ENCODE data around the gene SLC25A21. TPM values are rescaled to one million over a fixed set of nuclear protein-coding genes. Genes with fewer than 3 reads are reported as not detected.

Gene SLC25A21
- total RNA-seq, 1 experiment from 2014 or later: 7.1 TPM

DNA sequence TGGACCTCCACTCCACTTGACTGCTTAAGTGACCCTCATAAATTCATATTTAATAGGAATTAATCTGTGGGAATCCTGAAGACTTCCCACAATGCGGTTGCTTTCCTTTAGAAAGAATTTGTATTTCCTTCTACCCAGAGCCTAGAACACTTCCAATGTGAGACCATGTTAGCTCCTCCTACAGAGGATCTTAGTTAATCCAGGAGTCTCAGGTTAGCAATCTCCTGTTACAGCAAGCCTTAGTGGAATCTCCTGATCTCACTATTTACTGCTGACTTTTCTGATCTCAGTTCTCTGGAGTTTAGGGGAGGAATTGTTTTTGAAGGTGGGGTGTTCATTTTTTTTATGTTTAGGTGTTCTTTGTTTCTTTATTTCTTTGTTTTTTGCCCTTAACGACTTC is 186.0 kb downstream of the SLC25A21 start:
- H3K9me3 ChIP-seq (ENCODE audit: control insufficient read depth, low read depth, low read length): no peaks in the 10 kb centered on the region
- H3K4ac ChIP-seq (ENCODE audit: low read depth, low read length): no peak overlapping the region
- H2AFZ ChIP-seq (ENCODE audit: low read length): no peak overlapping the region
- H4K91ac ChIP-seq (ENCODE audit: insufficient read length, low read depth, low read length): no peak overlapping the region
- H4K8ac ChIP-seq (replicated peaks; ENCODE audit: insufficient read length, low read depth, low read length): no peak overlapping the region
- no peak overlapping the region for H4K5ac ChIP-seq (ENCODE audit: insufficient read length, low read depth, low read length)
- H3K18ac ChIP-seq (ENCODE audit: insufficient read length, low read depth, low read length): no peak overlapping the region
- H4K20me1 ChIP-seq (ENCODE audit: control insufficient read depth, insufficient read depth, insufficient read length): no peaks in the 10 kb centered on the region
- H3K4me2 ChIP-seq (ENCODE audit: insufficient read depth, insufficient read length, low read length): no peak overlapping the region
- H3K27me3 ChIP-seq (ENCODE audit: insufficient read depth, low read length): no peaks in the 10 kb centered on the region
- H3K23ac ChIP-seq (ENCODE audit: insufficient read length, low read depth, low read length): no peak overlapping the region
- H3K79me1 ChIP-seq (ENCODE audit: insufficient read depth, low read depth, low read length, poor library complexity, severe bottlenecking): no peaks in the 10 kb centered on the region
- no peak overlapping the region for H2BK5ac ChIP-seq (ENCODE audit: insufficient read length, low read length)
- H3K56ac ChIP-seq (ENCODE audit: insufficient read length, low read depth, low read length): no peak overlapping the region
- TF ChIP-seq, protein P1, sequence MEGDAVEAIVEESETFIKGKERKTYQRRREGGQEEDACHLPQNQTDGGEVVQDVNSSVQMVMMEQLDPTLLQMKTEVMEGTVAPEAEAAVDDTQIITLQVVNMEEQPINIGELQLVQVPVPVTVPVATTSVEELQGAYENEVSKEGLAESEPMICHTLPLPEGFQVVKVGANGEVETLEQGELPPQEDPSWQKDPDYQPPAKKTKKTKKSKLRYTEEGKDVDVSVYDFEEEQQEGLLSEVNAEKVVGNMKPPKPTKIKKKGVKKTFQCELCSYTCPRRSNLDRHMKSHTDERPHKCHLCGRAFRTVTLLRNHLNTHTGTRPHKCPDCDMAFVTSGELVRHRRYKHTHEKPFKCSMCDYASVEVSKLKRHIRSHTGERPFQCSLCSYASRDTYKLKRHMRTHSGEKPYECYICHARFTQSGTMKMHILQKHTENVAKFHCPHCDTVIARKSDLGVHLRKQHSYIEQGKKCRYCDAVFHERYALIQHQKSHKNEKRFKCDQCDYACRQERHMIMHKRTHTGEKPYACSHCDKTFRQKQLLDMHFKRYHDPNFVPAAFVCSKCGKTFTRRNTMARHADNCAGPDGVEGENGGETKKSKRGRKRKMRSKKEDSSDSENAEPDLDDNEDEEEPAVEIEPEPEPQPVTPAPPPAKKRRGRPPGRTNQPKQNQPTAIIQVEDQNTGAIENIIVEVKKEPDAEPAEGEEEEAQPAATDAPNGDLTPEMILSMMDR (conservative IDR thresholded peaks at IDR 0.05): no peak
- H3K9ac ChIP-seq (ENCODE audit: extremely low read depth, insufficient read length, low read length): no peak overlapping the region
- H2BK12ac ChIP-seq (ENCODE audit: insufficient read length, low read depth, low read length): no peak overlapping the region
- H2BK120ac ChIP-seq (ENCODE audit: low read depth, low read length, poor library complexity, severe bottlenecking): no peak overlapping the region
- no peaks in the 10 kb centered on the region for H3K27me3 Mint-ChIP-seq (ENCODE audit: low read depth)
- DNase-seq: no peak
- H3K14ac ChIP-seq (ENCODE audit: insufficient read depth, low read length): no peak overlapping the region
- H3K36me3 Mint-ChIP-seq (ENCODE audit: insufficient read depth in 1 of 3, low read depth in 3 of 3): no peaks in the 10 kb centered on the region
- no peak overlapping the region for H3K27ac ChIP-seq (ENCODE audit: insufficient read length, low read depth, low read length)
- H2AK5ac ChIP-seq (ENCODE audit: insufficient read length, low read length): no peak overlapping the region
- H2BK20ac ChIP-seq (ENCODE audit: low read depth, low read length, poor library complexity, severe bottlenecking): no peak overlapping the region
- no peak overlapping the region for H3K27ac Mint-ChIP-seq
- no peaks in the 10 kb centered on the region for H3K79me2 ChIP-seq (ENCODE audit: insufficient read depth, low read length)
- H2BK15ac ChIP-seq (ENCODE audit: low read depth, low read length): no peak overlapping the region
- 0 out of 4 replicates have a peak, but pooled peaks cover 2 to 3% of the 10 kb centered on the region in 2 experiments for H3K4me1 Mint-ChIP-seq
- no peaks in the 10 kb centered on the region for H3K9me3 Mint-ChIP-seq
- no peak overlapping the region for H3K4me3 Mint-ChIP-seq
- no peak overlapping the region for H3T11ph ChIP-seq (ENCODE audit: low read length)
- no peaks in the 10 kb centered on the region for H3K23me2 ChIP-seq (ENCODE audit: insufficient read length, low read depth, low read length, poor library complexity, severe bottlenecking)
- no CpG with 5 or more reads among the region's 2 CpGs for WGBS (ENCODE audit: extremely low coverage, insufficient read length, low lambda C conversion rate)
- H3K4me1 ChIP-seq (ENCODE audit: insufficient read depth, low read length): no peaks in the 10 kb centered on the region

Measured in H9 (cell line).